MG63 (cell line): Measurements from ENCODE around the gene CSRNP2. TPM values are rescaled to one million over a fixed set of nuclear protein-coding genes. Genes with fewer than 3 reads are reported as not detected.

ENCODE experiments used
- DNase-seq: peaks from one replicate; pipeline ENCODE4 v3.0.0-alpha.2; 2020
- H3K27me3 ChIP-seq: fragments of 250-450 bp; sonication (Bioruptor Pico); 2 replicates; pipeline ENCODE4 v1.5.1; 2020; ENCODE audit warnings: mild to moderate bottlenecking, moderate library complexity
- H3K36me3 ChIP-seq: fragments of 250-450 bp; sonication (Bioruptor Pico); 2 replicates; pipeline ENCODE4 v1.5.1; 2020; ENCODE audit warnings: mild to moderate bottlenecking, moderate library complexity
- H3K4me3 ChIP-seq: fragments of 250-450 bp; sonication (Bioruptor Pico); 2 replicates; pipeline ENCODE4 v1.5.1; 2020; ENCODE audit warnings: mild to moderate bottlenecking, moderate library complexity
- H3K9me3 ChIP-seq: fragments of 250-450 bp; sonication (Bioruptor Pico); 2 replicates; pipeline ENCODE4 v1.5.1; 2020; ENCODE audit warnings: mild to moderate bottlenecking, moderate library complexity
- total RNA-seq: library from RNA; depleted of rRNA; stranded (reverse); fragments of >200 nt; shearing (Covaris generic); gene quantifications from 2 replicates; pipeline ENCODE4 v1.2.3, GENCODE V29; 2014; ENCODE audit warnings: low replicate concordance; rRNA removed

Gene CSRNP2, protein sequence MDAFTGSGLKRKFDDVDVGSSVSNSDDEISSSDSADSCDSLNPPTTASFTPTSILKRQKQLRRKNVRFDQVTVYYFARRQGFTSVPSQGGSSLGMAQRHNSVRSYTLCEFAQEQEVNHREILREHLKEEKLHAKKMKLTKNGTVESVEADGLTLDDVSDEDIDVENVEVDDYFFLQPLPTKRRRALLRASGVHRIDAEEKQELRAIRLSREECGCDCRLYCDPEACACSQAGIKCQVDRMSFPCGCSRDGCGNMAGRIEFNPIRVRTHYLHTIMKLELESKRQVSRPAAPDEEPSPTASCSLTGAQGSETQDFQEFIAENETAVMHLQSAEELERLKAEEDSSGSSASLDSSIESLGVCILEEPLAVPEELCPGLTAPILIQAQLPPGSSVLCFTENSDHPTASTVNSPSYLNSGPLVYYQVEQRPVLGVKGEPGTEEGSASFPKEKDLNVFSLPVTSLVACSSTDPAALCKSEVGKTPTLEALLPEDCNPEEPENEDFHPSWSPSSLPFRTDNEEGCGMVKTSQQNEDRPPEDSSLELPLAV
- 4.6 and 7.8 TPM in 2 replicates for total RNA-seq

DNA sequence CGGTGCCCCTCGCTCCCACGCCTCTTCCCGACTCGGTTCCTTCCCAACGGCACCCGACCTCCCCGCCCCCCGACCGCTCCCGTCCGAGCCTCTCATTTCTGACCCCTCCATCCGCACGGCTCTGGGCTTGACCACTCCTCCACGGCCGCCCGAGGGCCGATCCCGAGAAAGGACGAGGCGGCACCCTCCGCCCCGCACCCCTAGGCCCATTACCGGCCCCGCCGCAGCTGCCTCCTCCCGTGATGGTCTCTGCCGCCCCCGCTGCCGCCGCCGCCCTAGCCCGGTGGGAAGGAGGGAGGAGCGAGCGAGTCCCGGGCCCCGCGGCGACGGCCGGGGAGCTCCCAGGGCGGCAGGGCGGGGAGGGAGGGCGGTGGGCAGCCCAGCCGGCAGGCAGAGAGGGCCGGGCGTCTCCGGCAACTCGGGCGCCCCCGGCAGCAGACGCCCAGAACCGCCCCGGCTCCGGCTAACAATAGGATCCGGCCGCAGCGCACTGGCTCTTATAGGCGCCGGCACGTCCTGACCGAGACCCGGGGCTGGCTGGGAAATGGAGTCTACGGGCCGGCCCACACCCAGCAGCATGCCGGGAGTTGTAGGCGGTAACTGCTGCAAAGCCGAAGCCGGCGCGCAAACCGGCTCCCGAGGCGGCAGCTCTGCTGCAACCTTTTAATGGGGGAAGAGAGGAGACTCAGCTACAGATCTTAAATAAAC is at the start of gene CSRNP2:
TSS of gene CSRNP2 (minus strand) at position 471 of the 708 bp plus-strand sequence. CDS start 7,035 bp downstream, outside the sequence.
- peak; percentile 97 for DNase-seq
- no peaks in the 10 kb centered on the region for H3K36me3 ChIP-seq
- no peaks in the 10 kb centered on the region for H3K9me3 ChIP-seq
- peak within 1 kb of the TSS; percentile 76 for H3K4me3 ChIP-seq
- H3K27me3 ChIP-seq = no peaks in the 10 kb centered on the region

DNA sequence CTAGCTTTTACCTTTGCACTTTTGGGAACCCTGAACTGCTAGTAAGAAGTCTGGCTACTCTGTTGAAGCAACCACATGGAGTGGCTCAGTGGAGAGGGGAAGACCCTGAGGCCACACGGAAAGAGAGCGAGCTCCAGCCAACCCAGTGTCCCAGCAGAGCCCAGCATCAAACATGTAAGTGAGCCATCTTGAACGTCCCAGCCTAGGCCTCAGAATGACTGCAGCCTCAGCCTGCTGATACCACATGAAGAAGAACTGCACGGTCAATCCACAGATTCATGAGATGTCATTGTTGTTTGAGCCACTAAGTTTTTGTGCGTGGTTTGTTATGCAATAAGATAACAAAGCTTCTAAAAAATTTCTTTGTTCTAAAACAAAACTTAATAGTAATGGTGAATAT is 49.3 kb upstream of the CSRNP2 start:
- DNase-seq = no peak
- Histone ChIP-seq H3K36me3 (no peaks in the 10 kb centered on the region), H3K4me3 (no peak overlapping the region), H3K27me3 (no peaks in the 10 kb centered on the region), H3K9me3 (no peaks in the 10 kb centered on the region)

DNA sequence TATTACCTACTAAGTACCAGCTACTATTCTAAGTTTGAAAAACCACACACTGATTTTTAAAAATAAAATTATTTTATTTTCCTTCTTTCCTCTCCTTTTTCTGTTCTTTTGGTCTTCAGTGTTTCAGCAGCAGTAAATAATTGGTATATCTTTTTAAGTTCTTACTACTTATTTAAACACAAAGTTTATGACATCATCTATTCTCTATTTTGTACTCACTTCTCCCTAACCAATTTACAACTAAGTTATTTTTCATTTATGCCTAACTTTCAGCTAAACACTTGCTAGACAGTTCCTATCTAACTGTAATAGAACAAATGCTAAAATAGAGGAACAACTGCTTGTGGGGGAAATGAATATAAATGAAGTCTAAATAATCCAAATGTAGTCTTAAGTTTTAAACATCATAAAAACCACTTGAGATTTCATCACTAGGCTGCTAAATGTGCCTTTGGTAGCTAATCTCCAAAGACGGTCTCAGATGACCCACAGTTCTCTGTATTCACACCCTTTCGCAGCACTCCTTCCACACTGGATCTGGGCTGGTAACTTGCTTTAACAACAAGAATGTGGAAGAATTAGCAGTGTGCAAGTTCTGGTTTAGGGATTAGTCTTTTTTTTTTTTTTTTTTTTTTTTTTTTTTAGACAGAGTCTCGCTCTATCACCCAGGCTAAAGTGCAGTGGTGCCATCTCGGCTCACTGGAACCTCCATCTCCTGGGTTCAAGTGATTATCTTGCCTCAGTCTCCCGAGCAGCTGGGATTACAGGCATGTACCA is 48.5 kb upstream of the CSRNP2 start:
- no peaks in the 10 kb centered on the region for H3K9me3 ChIP-seq
- H3K27me3 ChIP-seq = no peaks in the 10 kb centered on the region
- no peaks in the 10 kb centered on the region for H3K36me3 ChIP-seq
- DNase-seq = no peak
- no peak overlapping the region for H3K4me3 ChIP-seq

DNA sequence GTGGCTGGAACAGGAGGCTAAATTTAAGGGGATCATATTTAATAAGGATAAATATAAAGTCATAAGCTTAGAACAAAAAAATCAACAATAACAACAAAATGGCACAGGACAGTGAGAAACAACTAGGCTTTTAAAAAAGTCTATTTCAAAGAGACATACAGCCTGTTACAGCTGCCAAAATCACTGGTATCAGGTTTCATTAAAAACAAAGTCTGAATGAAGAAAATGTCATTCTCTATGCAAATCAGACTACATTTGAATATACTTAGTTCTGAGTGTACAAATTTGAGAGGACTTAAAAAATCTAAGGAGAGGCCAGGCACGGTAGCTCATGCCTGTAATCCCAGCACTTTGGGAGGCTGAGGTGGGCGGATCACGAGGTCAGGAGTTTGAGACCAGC is 45.5 kb upstream of the CSRNP2 start:
- H3K36me3 ChIP-seq = no peaks in the 10 kb centered on the region
- no peak overlapping the region for H3K4me3 ChIP-seq
- DNase-seq = no peak
- H3K27me3 ChIP-seq = no peaks in the 10 kb centered on the region
- no peaks in the 10 kb centered on the region for H3K9me3 ChIP-seq

DNA sequence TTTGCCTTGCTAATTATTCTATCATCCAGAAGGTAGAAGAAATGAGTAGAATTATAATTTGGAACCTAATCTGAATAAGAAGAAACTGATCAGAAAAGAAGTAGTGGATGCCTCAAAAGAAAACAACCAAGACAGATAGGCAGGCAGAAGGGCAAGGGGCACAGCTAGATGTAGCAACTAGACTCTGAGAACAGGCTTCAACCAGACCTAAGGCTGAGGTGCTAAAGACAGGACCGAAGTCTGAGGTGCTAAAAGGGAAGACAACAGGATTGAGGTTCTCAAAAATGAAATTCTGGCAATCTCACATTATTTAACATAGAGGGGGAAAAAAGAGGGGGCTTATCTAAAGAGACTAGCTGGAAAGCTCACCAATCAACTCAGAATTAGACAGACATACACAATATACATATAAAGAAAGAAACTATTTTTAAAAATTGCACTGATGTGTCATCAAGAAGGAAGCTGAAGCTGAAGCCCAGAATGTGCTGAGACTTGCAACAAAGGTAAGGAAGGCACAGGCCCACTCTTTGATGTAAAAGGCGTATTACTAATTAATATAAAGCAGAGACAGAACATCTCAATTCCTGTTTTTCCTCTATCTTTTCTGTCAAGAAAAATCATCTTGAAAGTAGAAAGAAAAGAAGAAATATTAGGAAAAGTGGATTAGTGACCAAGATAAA is 43.8 kb upstream of the CSRNP2 start:
- no peak for DNase-seq
- H3K27me3 ChIP-seq = no peaks in the 10 kb centered on the region
- H3K36me3 ChIP-seq = no peaks in the 10 kb centered on the region
- H3K4me3 ChIP-seq = no peak overlapping the region
- H3K9me3 ChIP-seq = no peaks in the 10 kb centered on the region

DNA sequence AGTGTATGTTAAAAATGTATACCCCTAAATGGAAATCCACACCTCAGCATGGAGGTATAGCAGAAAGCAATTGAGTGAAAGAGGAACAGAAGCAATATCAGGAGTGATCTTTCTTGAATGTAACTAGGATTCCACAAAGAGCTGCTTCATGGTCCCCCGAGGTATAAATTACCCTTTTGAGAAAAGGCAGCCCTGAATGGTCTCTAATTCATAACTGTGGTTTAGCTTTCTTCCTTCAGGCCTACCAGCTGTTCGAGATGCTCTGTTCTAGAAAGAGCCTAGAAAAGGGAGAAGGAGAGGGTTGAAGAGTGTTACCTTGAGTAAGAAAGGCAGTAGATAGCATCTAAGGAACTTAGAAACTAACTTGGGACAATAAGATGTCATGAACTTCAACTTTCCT is 42.9 kb upstream of the CSRNP2 start:
- Histone ChIP-seq H3K9me3 (no peaks in the 10 kb centered on the region), H3K4me3 (no peak overlapping the region), H3K27me3 (no peaks in the 10 kb centered on the region), H3K36me3 (no peaks in the 10 kb centered on the region)
- DNase-seq = no peak

DNA sequence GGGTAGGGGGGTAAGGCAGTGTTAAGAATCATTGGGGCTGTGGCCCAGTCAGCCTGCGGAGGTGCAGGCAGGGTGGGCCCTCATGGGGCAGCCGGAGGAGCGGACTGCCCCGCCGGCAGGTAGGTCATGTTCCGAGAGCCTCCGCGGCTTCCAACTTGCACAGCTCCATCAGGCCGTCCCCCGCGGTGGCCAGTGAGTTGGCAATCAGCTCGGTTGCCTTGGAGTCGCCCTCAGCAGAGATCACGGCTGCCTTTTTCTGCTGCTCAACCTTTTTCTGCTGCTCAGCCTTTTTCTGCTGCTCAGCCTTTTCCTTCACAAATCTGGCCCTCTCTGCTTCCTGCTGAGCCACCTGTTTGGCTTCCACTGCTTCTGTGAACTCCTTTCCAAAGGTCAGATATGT is 41.1 kb upstream of the CSRNP2 start:
- Histone ChIP-seq H3K36me3 (no peaks in the 10 kb centered on the region; the same call in 1 of the 2 replicates), H3K9me3 (no peaks in the 10 kb centered on the region), H3K4me3 (no peak overlapping the region), H3K27me3 (no peaks in the 10 kb centered on the region)
- no peak for DNase-seq

DNA sequence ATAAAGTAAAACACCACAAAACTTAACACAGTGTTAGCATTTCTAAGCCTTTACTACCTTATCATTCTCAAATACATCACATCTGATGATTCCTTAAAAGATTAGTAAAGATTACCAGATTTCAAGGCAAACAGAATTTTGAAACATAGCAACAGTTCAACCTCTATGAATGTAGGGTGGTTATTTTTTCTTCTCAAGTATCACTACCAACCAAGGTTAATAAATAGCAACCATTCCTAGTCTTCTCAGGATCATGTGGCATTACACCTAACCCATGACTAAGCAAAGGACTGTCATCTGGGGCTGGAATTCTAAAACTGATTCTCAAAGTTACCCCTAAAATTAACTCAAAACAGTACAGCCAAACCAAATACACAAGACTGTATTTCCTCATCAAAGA is 39.4 kb upstream of the CSRNP2 start:
- Histone ChIP-seq H3K9me3 (no peaks in the 10 kb centered on the region), H3K27me3 (no peaks in the 10 kb centered on the region), H3K4me3 (no peak overlapping the region), H3K36me3 (no peaks in the 10 kb centered on the region; the same call in 1 of the 2 replicates)
- no peak for DNase-seq

DNA sequence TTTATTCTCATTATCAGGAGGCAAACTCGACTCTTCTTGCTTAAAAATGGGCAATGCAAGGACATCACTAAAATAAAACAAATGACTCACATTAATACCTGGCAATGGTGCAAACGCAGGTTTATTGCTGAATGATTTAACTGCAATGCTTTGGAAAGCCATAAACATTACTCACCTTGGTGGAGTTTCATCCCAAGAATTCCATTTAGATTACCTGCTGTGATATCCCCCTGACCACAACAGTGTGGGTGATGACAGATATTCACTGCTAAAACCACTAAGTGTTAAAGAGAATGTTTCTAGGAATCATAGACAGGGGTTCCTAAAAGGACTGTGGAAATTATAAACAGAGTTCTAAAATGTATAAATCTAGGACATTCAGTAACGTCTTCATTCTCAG is 35.3 kb upstream of the CSRNP2 start:
- Histone ChIP-seq H3K9me3 (no peaks in the 10 kb centered on the region), H3K4me3 (no peak overlapping the region), H3K27me3 (no peaks in the 10 kb centered on the region), H3K36me3 (peaks cover 11% of the 10 kb centered on the region)
- peak; percentile 5 for DNase-seq

DNA sequence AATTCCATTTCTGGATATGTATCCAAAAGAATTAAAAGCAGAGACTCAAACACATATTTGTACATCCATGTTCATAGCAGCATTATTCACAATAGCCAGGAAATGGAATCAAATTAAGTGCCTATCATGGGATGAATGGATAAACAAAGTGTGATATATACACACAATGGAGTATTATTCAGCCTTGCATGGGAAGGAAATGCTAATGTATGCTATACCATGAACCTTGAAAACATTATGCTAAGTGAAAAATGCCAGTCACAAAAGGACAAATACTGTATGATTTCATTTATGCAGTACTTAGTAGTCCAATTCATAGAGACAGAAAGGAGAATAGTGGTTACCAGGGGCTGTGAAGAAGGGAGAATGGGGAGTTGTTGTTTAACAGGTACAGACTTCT is 32.1 kb upstream of the CSRNP2 start:
- Histone ChIP-seq H3K36me3 (peaks cover 14% of the 10 kb centered on the region), H3K4me3 (no peak overlapping the region), H3K9me3 (no peaks in the 10 kb centered on the region), H3K27me3 (no peaks in the 10 kb centered on the region)
- no peak for DNase-seq

DNA sequence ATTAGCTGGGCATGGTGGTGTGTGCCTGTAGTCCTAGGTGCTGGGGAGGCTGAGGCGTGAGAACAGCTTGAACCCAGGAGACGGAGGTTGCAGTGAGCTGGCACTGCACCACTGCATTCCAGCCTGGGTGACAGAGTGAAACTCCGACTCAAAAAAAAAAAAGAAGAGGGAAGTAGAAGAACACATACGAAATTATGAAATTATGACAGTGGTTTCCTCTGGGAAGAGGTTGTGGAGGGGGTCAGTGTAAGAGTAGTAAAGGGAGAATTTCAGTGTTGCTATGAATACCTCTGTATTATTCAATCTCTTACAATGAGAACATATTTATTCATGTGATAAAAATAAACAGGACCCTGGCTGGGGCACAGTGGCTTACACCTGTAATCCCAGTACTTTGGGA is 24.7 kb upstream of the CSRNP2 start:
- no peak for DNase-seq
- H3K9me3 ChIP-seq = no peaks in the 10 kb centered on the region
- no peak overlapping the region for H3K4me3 ChIP-seq
- no peaks in the 10 kb centered on the region for H3K27me3 ChIP-seq
- H3K36me3 ChIP-seq = peaks cover 20% of the 10 kb centered on the region

DNA sequence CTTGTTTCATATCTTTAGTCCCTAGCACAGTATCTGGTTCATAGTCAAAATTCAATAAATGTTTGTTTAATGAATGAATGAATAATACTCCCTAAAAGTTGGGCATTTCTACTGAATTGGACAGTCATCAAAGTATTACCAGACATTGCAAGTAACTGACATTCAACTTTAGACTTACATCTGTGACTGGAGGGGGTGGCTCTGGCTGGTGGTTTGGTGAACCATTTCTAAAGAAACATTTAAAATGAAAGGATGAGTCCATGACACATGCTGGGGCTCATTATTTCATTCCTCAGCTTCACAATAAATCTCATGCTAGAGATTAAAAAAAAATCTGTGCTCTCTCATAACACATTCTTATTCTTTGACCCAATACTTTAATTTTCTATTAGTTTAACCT is 20.6 kb upstream of the CSRNP2 start:
- H3K36me3 ChIP-seq = peaks cover 16% of the 10 kb centered on the region
- H3K27me3 ChIP-seq = no peaks in the 10 kb centered on the region
- DNase-seq = no peak
- H3K4me3 ChIP-seq = no peak overlapping the region
- H3K9me3 ChIP-seq = no peaks in the 10 kb centered on the region

DNA sequence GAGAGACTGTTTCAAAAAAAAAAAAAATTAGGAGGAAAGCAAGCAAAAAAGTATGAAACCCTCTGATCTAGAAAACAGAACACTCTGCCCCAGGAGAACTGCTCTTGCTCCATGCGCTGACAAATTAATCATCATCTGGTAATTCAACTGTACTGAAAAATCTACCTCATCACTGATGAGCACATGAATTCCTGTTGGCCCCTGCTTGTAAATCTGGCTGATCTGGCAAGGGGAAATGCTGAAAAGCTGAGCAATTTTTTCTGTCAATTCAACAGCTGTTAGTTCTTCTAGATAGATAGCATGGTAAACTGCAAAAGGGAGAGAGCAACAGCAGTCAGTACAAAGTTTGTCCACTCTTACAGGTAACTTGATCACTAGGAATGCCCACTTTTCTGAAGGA is 15.2 kb upstream of the CSRNP2 start:
- Histone ChIP-seq H3K27me3 (no peaks in the 10 kb centered on the region), H3K9me3 (no peaks in the 10 kb centered on the region), H3K36me3 (peaks cover 15% of the 10 kb centered on the region), H3K4me3 (no peak overlapping the region)
- no peak for DNase-seq

DNA sequence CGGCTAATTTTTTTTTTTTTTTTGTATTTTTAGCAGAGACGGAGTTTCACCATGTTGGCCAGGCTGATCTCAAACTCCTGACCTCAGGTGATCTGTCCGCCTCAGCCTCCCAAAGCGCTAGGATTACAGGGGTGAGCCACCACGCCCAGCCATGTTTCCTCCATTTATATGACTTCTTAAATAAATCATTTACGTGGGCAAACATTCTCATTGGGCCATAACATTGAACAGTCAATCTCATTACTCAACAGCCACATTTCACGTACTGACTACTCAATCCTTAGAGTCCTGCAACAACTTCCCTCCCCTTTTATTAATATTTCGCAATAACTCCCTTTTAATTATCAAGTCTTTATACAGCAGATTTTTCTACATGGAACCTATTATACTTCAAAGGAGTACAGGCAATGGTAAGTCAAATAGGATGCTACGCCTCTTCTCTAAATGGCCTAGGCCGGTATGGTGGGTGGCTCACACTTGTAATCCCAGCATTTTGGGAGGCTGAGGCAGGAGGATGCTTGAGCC is 7.4 kb upstream of the CSRNP2 start:
- no peak for DNase-seq
- H3K27me3 ChIP-seq = no peaks in the 10 kb centered on the region

DNA sequence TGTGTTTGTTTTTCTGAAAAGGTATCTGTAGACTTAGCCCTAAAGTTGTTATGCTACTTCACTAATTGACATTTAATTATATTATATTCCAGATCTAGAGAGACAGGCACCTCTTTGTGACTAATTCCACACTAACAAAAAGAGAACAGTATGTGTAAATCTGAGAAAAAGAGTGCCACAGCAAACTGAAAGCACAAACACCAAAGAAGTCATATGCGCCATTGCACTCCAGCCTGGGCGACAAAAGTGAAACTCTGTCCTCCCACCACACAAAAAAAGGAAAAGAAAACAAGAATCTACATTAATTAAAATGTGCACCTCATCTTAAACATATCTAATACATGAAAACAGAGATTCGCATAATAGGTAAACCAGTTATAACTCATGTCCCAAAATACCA is 4.4 kb upstream of the CSRNP2 start:
- Histone ChIP-seq H3K4me3 (no peak overlapping the region), H3K36me3 (no peaks in the 10 kb centered on the region), H3K27me3 (no peaks in the 10 kb centered on the region), H3K9me3 (no peaks in the 10 kb centered on the region)
- DNase-seq = no peak

More for the DNA sequence above, 7.4 kb upstream of the CSRNP2 start:
- H3K36me3 ChIP-seq = peaks cover 13% of the 10 kb centered on the region
- H3K9me3 ChIP-seq = no peaks in the 10 kb centered on the region
- no peak overlapping the region for H3K4me3 ChIP-seq

DNA sequence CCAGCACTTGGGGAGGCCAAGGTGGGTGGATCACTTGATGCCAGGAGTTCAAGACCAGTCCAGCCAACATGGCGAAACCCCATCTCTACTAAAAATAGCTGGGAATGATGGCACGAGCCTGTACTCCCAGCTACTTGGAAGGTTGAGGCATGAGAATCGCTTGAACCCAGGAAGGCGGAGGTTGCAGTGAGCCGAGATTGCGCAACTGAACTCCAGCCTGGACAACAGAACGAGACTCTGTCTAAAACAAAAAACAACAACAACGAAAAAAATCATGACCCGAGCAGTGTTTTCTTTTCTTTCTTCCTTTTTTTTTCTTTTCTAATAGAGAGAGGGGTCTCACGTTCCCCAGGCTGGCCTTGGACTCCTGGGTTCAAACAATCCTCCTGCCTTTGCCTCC is 3.5 kb upstream of the CSRNP2 start:
- no peak overlapping the region for H3K4me3 ChIP-seq
- H3K9me3 ChIP-seq = no peaks in the 10 kb centered on the region
- H3K27me3 ChIP-seq = no peaks in the 10 kb centered on the region
- H3K36me3 ChIP-seq = no peaks in the 10 kb centered on the region
- DNase-seq = no peak
